Aorta (tissue), 5 donors: ENCODE data around the gene SIDT2. TPM values are rescaled to one million over a fixed set of nuclear protein-coding genes. Genes with fewer than 3 reads are reported as not detected.

Experiments
- ATAC-seq: fragments of 200-7000 bp; cut with Tn5 transposase; one replicate; pipeline ENCODE4 v1.9.1; 2022; ENCODE audit warnings: moderate library complexity; ENCODE audit not compliant: low FRiP score
- DNase-seq, 2 donors: peaks; one replicate each; pipeline ENCODE4 v3.0.0-alpha.2; 2020
- H3K27ac ChIP-seq, 2 donors: one replicate each; pipeline ENCODE4 v1.5.1; 2013; ENCODE audit warnings: low read length in 2 of 2, mild to moderate bottlenecking in 2 of 2, moderate library complexity in 2 of 2, control low read depth in 1 of 2, inconsistent platforms in 1 of 2, low read depth in 1 of 2
- H3K27me3 ChIP-seq, 2 donors: one replicate each; pipeline ENCODE4 v1.6.1; 2013; ENCODE audit warnings: control low read depth in 1 of 2, low read length in 1 of 2, mild to moderate bottlenecking in 1 of 2, moderate library complexity in 1 of 2; ENCODE audit not compliant: insufficient read depth in 2 of 2, control insufficient read depth in 1 of 2
- H3K36me3 ChIP-seq, 2 donors: one replicate each; pipeline ENCODE4 v1.6.1; 2013; ENCODE audit warnings: control low read depth in 1 of 2, low read length in 1 of 2, mild to moderate bottlenecking in 1 of 2; ENCODE audit not compliant: insufficient read depth in 2 of 2, control insufficient read depth in 1 of 2
- H3K4me1 ChIP-seq, 2 donors: one replicate each; pipeline ENCODE4 v1.6.1; 2013; ENCODE audit warnings: low read length in 2 of 2, control low read depth in 1 of 2, mild to moderate bottlenecking in 1 of 2, moderate library complexity in 1 of 2; ENCODE audit not compliant: insufficient read depth in 2 of 2, control insufficient read depth in 1 of 2
- H3K4me3 ChIP-seq, 2 donors: one replicate each; pipeline ENCODE4 v1.5.1; 2013; ENCODE audit warnings: low read length in 2 of 2, control low read depth in 1 of 2, mild to moderate bottlenecking in 1 of 2
- H3K9me3 ChIP-seq: one replicate; pipeline ENCODE4 v1.6.1; 2013; ENCODE audit warnings: mild to moderate bottlenecking, low read length; ENCODE audit not compliant: control insufficient read depth
- WGBS, 2 donors: extraction: QIAGEN DNeasy Blood & Tissue Kit; methylation state at CpG; one replicate each; pipeline ENCODE4 v1.1.7; 2013; 5-methylcytosine and 5-hydroxymethylcytosine counted together
- intact Hi-C, 2 donors: fragments of 100-400 bp; cut with DNase I; formaldehyde crosslinking; loops; one replicate each; pipeline versions ENCODE4 v1.14.2 to v1.15.0; 2022
- polyA plus RNA-seq, 2 donors: library from polyadenylated mRNA; stranded (reverse); fragments of 200-250 nt; gene quantifications; one replicate each; pipeline ENCODE4 v1.2.3, GENCODE V29; 2013
- total RNA-seq, 2 donors: library from RNA; stranded (reverse); fragmentation: NEBNext Ultra II Directional; extraction: Animal tissue kit (Norgen Biotek cat#: 25700); gene quantifications; one replicate each; pipeline ENCODE4 v1.2.1, GENCODE V29; 2021
- donor health status: healthy with polysubstance abuse.
- donor health status: Bipolar disorder and iron deficiency.
- donor health status: DM: no; HTN: no; CAD: no.
- donor health status: DM: no; HTN: no; CAD: no.
- donor health status: DM: yes; HTN: yes; CAD: no.

Gene SIDT2
- total and polyA plus RNA-seq, 4 donors: 10.4 to 81.3 (median 57.0) TPM

- peak within 1 kb of the TSS; percentile 70 to 80 for H3K4me3 ChIP-seq
- H3K27ac ChIP-seq: peak within 1 kb of the TSS; percentile 71 to 88
- peaks cover 0 to 2% of the 10 kb centered on the region in 2 donors for H3K4me1 ChIP-seq
- no peaks in the 10 kb centered on the region for H3K27me3 ChIP-seq
- peak; percentile 99 for ATAC-seq
- peak; percentile 97 to 98 for DNase-seq
- H3K9me3 ChIP-seq: no peaks in the 10 kb centered on the region
- no peaks in the 10 kb centered on the region for H3K36me3 ChIP-seq
- intact Hi-C loops: loop anchor here in 1 of 2 donors (2.0 to 10.0 kb wide), 2 partner anchors 35 to 91 kb away; partner anchors contain the start of genes PCSK7, RNF214 and SIDT2
- 0% methylated on average over 47 to 48 of the region's 48 CpGs for WGBS, 2 donors
Measured at GRCh38 chr11:117143871-117144476, 34.6 kb upstream of the SIDT2 start, which contains the start of gene PAFAH1B2. PAFAH1B2 (plus strand) TSS chr11:117144287; CDS start chr11:117152448, 8,161 bp downstream.

- H3K27ac ChIP-seq: peak overlapping the region; percentile 71 to 86
- H3K4me1 ChIP-seq: peaks cover 0 to 2% of the 10 kb centered on the region in 2 donors
- no peaks in the 10 kb centered on the region for H3K9me3 ChIP-seq
- intact Hi-C loops: loop anchor here in 1 of 2 donors (2.0 to 10.0 kb wide), 2 partner anchors 34 to 90 kb away; partner anchors contain the start of genes PCSK7, RNF214 and SIDT2
- DNase-seq: peak; percentile 73 to 79
- H3K4me3 ChIP-seq: peak overlapping the region; percentile 70 to 80
- 0% methylated on average over 48 to 62 of the region's 62 CpGs for WGBS, 2 donors
- no peaks in the 10 kb centered on the region for H3K27me3 ChIP-seq
- no peaks in the 10 kb centered on the region for H3K36me3 ChIP-seq
- peak; percentile 90 for ATAC-seq
Measured at GRCh38 chr11:117144477-117145392, 33.8 kb upstream of the SIDT2 start.

- Histone ChIP-seq H3K9me3 (no peaks in the 10 kb centered on the region), H3K27me3 (no peaks in the 10 kb centered on the region), H3K4me1 (peaks cover 0 to 2% of the 10 kb centered on the region in 2 donors), H3K4me3 (peak overlapping the region; percentile 70 to 80), H3K27ac (peak overlapping the region; percentile 19 to 86), H3K36me3 (no peaks in the 10 kb centered on the region)
- 0 to 3% methylated on average over 5 of the region's 5 CpGs for WGBS, 2 donors
- DNase-seq (no peak), ATAC-seq (no peak)
- intact Hi-C loops: loop anchor here in 1 of 2 donors (2.0 to 10.0 kb wide), 2 partner anchors 33 to 89 kb away; partner anchors contain the start of genes PCSK7, RNF214 and SIDT2
Measured at GRCh38 chr11:117145393-117145761, 33.2 kb upstream of the SIDT2 start.

GRCh38 chr11:117146521-117146920, 32.0 kb upstream of the SIDT2 start:
- WGBS, 2 donors: 55 to 59% methylated on average over 10 of the region's 10 CpGs
- ATAC-seq: no peak
- intact Hi-C loops: loop anchor here in 1 of 2 donors (10.0 kb wide), 1 partner anchor 88 kb away; the partner anchor contains the start of genes PCSK7 and RNF214
- H3K36me3 ChIP-seq: no peaks in the 10 kb centered on the region
- peaks cover 0 to 2% of the 10 kb centered on the region in 2 donors for H3K4me1 ChIP-seq
- no peak overlapping the region for H3K4me3 ChIP-seq
- DNase-seq: no peak
- H3K27ac ChIP-seq: peak overlapping the region in 1 of 2 donors; percentile 10
- H3K27me3 ChIP-seq: no peaks in the 10 kb centered on the region
- H3K9me3 ChIP-seq: no peaks in the 10 kb centered on the region

GRCh38 chr11:117152066-117152465, 26.5 kb upstream of the SIDT2 start:
- Histone ChIP-seq H3K4me3 (no peak overlapping the region), H3K27me3 (no peaks in the 10 kb centered on the region), H3K36me3 (peaks cover 0 to 3% of the 10 kb centered on the region in 2 donors), H3K27ac (no peak overlapping the region), H3K9me3 (no peaks in the 10 kb centered on the region), H3K4me1 (no peaks in the 10 kb centered on the region)
- 52 to 53% methylated on average over 2 of the region's 2 CpGs for WGBS, 2 donors
- intact Hi-C loops: no loop called here
- DNase-seq (no peak), ATAC-seq (no peak)

GRCh38 chr11:117154468-117154867, 24.1 kb upstream of the SIDT2 start:
- H3K27ac ChIP-seq: no peak overlapping the region
- 88 to 94% methylated on average over 5 of the region's 5 CpGs for WGBS, 2 donors
- DNase-seq (no peak), ATAC-seq (no peak)
- H3K36me3 ChIP-seq: peaks cover 0 to 3% of the 10 kb centered on the region in 2 donors
- no peaks in the 10 kb centered on the region for H3K27me3 ChIP-seq
- H3K9me3 ChIP-seq: no peaks in the 10 kb centered on the region
- H3K4me3 ChIP-seq: no peak overlapping the region
- H3K4me1 ChIP-seq: no peaks in the 10 kb centered on the region
- intact Hi-C loops: no loop called here

GRCh38 chr11:117157507-117157906, 21.0 kb upstream of the SIDT2 start:
- 93 to 100% methylated on average over 2 of the region's 2 CpGs for WGBS, 2 donors
- DNase-seq: no peak
- Histone ChIP-seq H3K27ac (no peak overlapping the region), H3K4me1 (no peaks in the 10 kb centered on the region), H3K4me3 (no peak overlapping the region), H3K36me3 (peaks cover 2 to 4% of the 10 kb centered on the region in 2 donors), H3K9me3 (no peaks in the 10 kb centered on the region), H3K27me3 (no peaks in the 10 kb centered on the region)
- intact Hi-C loops: no loop called here
- ATAC-seq: no peak

GRCh38 chr11:117159892-117160291, 18.7 kb upstream of the SIDT2 start:
- intact Hi-C loops: no loop called here
- peaks cover 4 to 6% of the 10 kb centered on the region in 2 donors for H3K36me3 ChIP-seq
- H3K9me3 ChIP-seq: no peaks in the 10 kb centered on the region
- H3K27me3 ChIP-seq: no peaks in the 10 kb centered on the region
- no peak overlapping the region for H3K4me3 ChIP-seq
- H3K4me1 ChIP-seq: no peaks in the 10 kb centered on the region
- 75 to 82% methylated on average over 2 of the region's 2 CpGs for WGBS, 2 donors
- ATAC-seq: no peak
- H3K27ac ChIP-seq: no peak overlapping the region
- no peak for DNase-seq
